Testis (tissue), 3 donors: ENCODE measurements around the gene ZSCAN5B. TPM values are rescaled to one million over a fixed set of nuclear protein-coding genes. Genes with fewer than 3 reads are reported as not detected.

ENCODE experiments used
- DNase-seq: peaks from one replicate; pipeline ENCODE4 v3.0.0-alpha.2; 2019
- H3K27ac ChIP-seq, 2 donors: fragments of 200-600 bp; sonication (generic); one replicate each; pipeline ENCODE4 v1.5.1; 2019
- H3K27me3 ChIP-seq: fragments of 200-600 bp; sonication (generic); one replicate; pipeline ENCODE4 v1.5.1; 2019
- H3K36me3 ChIP-seq: fragments of 200-600 bp; sonication (generic); one replicate; pipeline ENCODE4 v1.5.1; 2017; ENCODE audit warnings: low read depth; ENCODE audit errors: missing control alignments
- H3K4me1 ChIP-seq: fragments of 200-600 bp; sonication (generic); one replicate; pipeline ENCODE4 v1.5.1; 2019
- H3K4me3 ChIP-seq, 2 donors: fragments of 200-600 bp; sonication (generic); one replicate each; pipeline ENCODE4 v1.5.1; 2017 to 2019
- H3K9me3 ChIP-seq: fragments of 200-600 bp; sonication (generic); one replicate; pipeline ENCODE4 v1.5.1; 2017
- CTCF ChIP-seq, 3 experiments: fragments of 450-650 bp in 2 of 3; fragments of 200-600 bp in 1 of 3; sonication (generic) in 1 of 3; IDR thresholded peaks; one replicate each; pipeline ENCODE4 v1.5.1; 2016 to 2019; ENCODE audit warnings: antibody characterized with exemption in 3 of 3, mild to moderate bottlenecking in 2 of 3, moderate library complexity in 1 of 3
- POLR2A ChIP-seq: fragments of 450-650 bp; IDR thresholded peaks from one replicate; pipeline ENCODE4 v1.6.1; 2017; ENCODE audit warnings: antibody characterized with exemption, mild to moderate bottlenecking, moderate library complexity
- WGBS, 2 donors: methylation state at CpG; one replicate each; pipeline ENCODE4 v1.1.5; 2018; 5-methylcytosine and 5-hydroxymethylcytosine counted together
- intact Hi-C: fragments of 100-400 bp; cut with DNase I; formaldehyde crosslinking; loops from one replicate; pipeline ENCODE4 v1.15.1; 2023; ENCODE audit warnings: low total_unique reads
- polyA plus RNA-seq: library from polyadenylated mRNA; stranded (reverse); fragments of 350-450 nt; fragmentation: Illumina TruSeq; extraction: RNeasy Lipid Tissue Mini Kit (QIAGEN cat#74804); gene quantifications from one replicate; pipeline ENCODE4 v1.2.3, GENCODE V29; 2014; ENCODE audit warnings: low read depth, low replicate concordance; ENCODE audit not compliant: insufficient read depth
- total RNA-seq, 2 donors: library from RNA; depleted of rRNA; stranded (reverse); fragments of >200 nt; gene quantifications; one replicate each; pipeline ENCODE4 v1.2.3, GENCODE V29; 2016

The ZSCAN5B gene
- total and polyA plus RNA-seq, 3 donors from 2014 or later: 3.0 to 5.8 (median 4.0) TPM

GRCh38 chr19:56158170-56158757 is 39.3 kb downstream of the ZSCAN5B start:
- H3K36me3 ChIP-seq: no peaks in the 10 kb centered on the region
- H3K27ac ChIP-seq: no peak overlapping the region
- TF ChIP-seq POLR2A (no peak), CTCF (IDR thresholded peaks at IDR 0.05) (no peak)
- no peaks in the 10 kb centered on the region for H3K9me3 ChIP-seq
- WGBS, 2 donors: 92 to 97% methylated on average over 6 to 16 of the region's 16 CpGs
- intact Hi-C loops: no loop called here
- no peak overlapping the region for H3K4me3 ChIP-seq
- H3K4me1 ChIP-seq: peaks cover 3% of the 10 kb centered on the region
- no peak for DNase-seq
- H3K27me3 ChIP-seq: no peaks in the 10 kb centered on the region

GRCh38 chr19:56156768-56157167 is 40.8 kb downstream of the ZSCAN5B start:
- H3K36me3 ChIP-seq: no peaks in the 10 kb centered on the region
- no peak overlapping the region for H3K4me3 ChIP-seq
- peaks cover 3% of the 10 kb centered on the region for H3K4me1 ChIP-seq
- intact Hi-C loops: no loop called here
- DNase-seq: no peak
- no peaks in the 10 kb centered on the region for H3K9me3 ChIP-seq
- 85 to 93% methylated on average over 5 to 11 of the region's 11 CpGs for WGBS, 2 donors
- H3K27ac ChIP-seq: no peak overlapping the region
- TF ChIP-seq CTCF (IDR thresholded peaks at IDR 0.05) (no peak), POLR2A (no peak)
- no peaks in the 10 kb centered on the region for H3K27me3 ChIP-seq

GRCh38 chr19:56155124-56155687 is 42.4 kb downstream of the ZSCAN5B start:
- Histone ChIP-seq H3K9me3 (no peaks in the 10 kb centered on the region), H3K4me3 (no peak overlapping the region), H3K36me3 (no peaks in the 10 kb centered on the region), H3K27me3 (no peaks in the 10 kb centered on the region), H3K4me1 (peaks cover 3% of the 10 kb centered on the region), H3K27ac (no peak overlapping the region)
- 43 to 71% methylated on average over 6 to 17 of the region's 17 CpGs for WGBS, 2 donors
- TF ChIP-seq CTCF (IDR thresholded peaks at IDR 0.05) (peak in 2 of 3 experiments; percentile 44 to 48), POLR2A (no peak)
- intact Hi-C loops: no loop called here
- peak; percentile 53 for DNase-seq

- DNase-seq: no peak
Measured at GRCh38 chr19:56153507-56153906, 44.1 kb downstream of the ZSCAN5B start.

More at GRCh38 chr19:56153507-56153906, 44.1 kb downstream of the ZSCAN5B start:
- Histone ChIP-seq H3K36me3 (no peaks in the 10 kb centered on the region), H3K4me3 (no peak overlapping the region), H3K9me3 (no peaks in the 10 kb centered on the region), H3K27ac (no peak overlapping the region), H3K4me1 (peaks cover 4% of the 10 kb centered on the region), H3K27me3 (no peaks in the 10 kb centered on the region)
- intact Hi-C loops: no loop called here
- TF ChIP-seq POLR2A: no peak
- no peak for TF ChIP-seq CTCF (IDR thresholded peaks at IDR 0.05)
- 68 to 78% methylated on average over 6 of the region's 6 CpGs for WGBS, 2 donors
